ENCODE measurements around the gene RBBP5.

The RBBP5 gene

GRCh38 chr1:205129447-205130029 lies 7.8 kb upstream of the RBBP5 start:
- no peak for DNase-seq

GRCh38 chr1:205128050-205128449 lies 6.3 kb upstream of the RBBP5 start:
- no peak for DNase-seq

DNA sequence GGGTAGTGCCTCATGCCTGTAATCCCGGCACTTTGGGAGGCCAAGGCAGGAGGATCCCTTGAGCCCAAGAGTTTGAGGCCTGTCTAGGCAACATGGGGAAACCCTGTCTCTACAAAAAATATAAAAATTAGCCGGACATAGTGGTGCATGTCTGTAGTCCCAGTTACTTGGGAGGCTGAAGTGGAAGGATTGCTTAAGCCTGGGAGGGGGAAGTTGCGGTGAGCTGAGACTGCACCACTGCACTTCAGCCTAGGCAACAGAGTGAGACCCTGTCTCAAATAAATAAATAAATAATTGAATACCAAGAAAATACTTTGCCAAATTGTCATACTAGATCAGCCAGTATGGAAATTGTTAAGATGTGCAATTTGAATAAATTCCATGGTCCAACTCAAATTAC lies 5.9 kb upstream of the RBBP5 start:
- DNase-seq: no peak

- no peak for DNase-seq
These were observed 2.9 kb upstream of the RBBP5 start for GRCh38 chr1:205124726-205125125.

DNA sequence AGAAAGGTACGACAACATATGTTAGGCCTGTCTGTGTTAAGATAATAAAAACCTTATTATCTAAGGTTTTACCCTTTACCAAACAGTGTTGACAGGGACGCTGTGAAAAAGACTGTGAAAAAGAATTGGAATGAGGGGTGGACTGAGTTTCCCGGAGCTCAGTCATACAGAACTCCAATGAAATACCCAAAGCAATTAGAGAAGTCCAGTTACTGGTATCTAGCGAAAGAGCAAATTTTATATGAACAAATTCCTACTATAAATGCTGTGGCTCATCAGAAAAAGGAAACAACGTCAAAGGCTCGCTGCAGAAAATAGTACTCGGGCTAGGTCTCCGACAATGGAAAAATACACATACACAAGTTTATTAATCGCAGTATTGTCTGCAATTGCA lies 708 bp upstream of the RBBP5 start:
- DNase-seq: no peak

- no peak for DNase-seq
These were observed 3.0 kb downstream of the RBBP5 start for GRCh38 chr1:205118752-205119151.

- no peak for DNase-seq
These were observed 10.4 kb downstream of the RBBP5 start for GRCh38 chr1:205111354-205111753.

GRCh38 chr1:205109711-205110110 lies 12.1 kb downstream of the RBBP5 start:
- no peak for DNase-seq

GRCh38 chr1:205109269-205109668 lies 12.5 kb downstream of the RBBP5 start:
- DNase-seq: no peak

DNA sequence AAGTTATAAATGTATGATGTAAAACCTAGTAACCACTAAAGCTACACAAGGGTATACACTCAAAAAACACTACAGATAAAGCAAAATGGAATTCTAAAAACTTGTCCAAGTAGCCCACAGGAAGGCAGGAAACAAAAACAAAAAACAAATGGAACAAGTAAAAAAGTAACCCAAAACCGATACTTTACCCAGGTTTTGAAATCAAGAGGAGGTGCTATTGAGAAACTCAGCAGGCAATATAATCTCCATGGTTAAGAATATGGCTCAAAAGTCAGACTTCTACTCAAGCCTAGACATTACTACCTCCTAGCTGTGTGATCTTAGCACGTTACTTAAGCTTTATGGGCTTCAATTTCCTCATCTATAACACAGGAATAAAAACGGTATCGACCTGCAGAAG lies 13.3 kb downstream of the RBBP5 start:
- no peak for DNase-seq

- DNase-seq: no peak
These were observed 14.5 kb downstream of the RBBP5 start for GRCh38 chr1:205107327-205107726.

DNA sequence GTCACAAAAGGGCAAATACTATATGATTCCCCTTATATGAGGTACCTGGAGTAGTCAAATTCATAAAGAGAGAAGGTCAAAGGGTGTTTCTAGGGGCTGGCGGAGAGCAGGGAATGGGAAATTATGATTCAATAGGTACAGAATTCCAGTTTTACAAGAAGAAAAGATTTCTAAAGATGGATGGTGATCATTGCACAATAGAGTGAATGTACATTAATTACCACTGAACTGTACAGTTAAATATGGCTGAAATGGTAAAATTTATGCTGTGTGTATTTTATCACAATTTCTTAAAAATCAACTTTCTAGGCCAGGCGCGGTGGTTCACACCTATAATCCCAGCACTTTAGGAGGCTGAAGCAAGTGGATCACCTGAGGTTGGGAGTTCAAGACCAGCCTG lies 19.4 kb downstream of the RBBP5 start:
- no peak for DNase-seq

- no peak for DNase-seq
These were observed 23.5 kb downstream of the RBBP5 start for GRCh38 chr1:205098242-205098641.

- no peak for DNase-seq
These were observed 26.4 kb downstream of the RBBP5 start for GRCh38 chr1:205095422-205095821.

- DNase-seq: no peak
These were observed 30.6 kb downstream of the RBBP5 start for GRCh38 chr1:205091043-205091740.

DNA sequence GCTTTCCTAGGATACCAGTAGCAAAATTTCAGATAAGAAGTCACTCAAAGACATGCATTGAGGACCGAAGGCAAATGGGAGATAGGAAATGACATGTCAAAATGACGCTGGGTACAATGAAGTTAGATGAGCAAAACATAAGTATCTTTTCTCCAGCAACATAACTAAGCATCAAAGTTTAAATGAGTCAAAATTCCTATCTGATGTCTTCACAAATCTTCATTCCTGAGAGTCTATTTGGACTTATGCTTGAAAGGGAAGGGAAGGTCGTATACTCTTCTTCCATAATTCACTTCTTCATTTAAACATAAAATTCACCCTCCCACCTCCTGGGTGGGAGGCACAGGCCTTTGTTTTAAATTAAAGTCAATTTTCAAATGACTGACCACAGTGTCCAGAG lies 33.4 kb downstream of the RBBP5 start:
- DNase-seq: no peak

- DNase-seq: no peak
These were observed 37.4 kb downstream of the RBBP5 start, which contains the start of gene TMEM81 for GRCh38 chr1:205084360-205084759. Gene TMEM81, minus strand, starts transcription at chr1:205084460. Its CDS starts 140 bp downstream, at chr1:205084320.

DNA sequence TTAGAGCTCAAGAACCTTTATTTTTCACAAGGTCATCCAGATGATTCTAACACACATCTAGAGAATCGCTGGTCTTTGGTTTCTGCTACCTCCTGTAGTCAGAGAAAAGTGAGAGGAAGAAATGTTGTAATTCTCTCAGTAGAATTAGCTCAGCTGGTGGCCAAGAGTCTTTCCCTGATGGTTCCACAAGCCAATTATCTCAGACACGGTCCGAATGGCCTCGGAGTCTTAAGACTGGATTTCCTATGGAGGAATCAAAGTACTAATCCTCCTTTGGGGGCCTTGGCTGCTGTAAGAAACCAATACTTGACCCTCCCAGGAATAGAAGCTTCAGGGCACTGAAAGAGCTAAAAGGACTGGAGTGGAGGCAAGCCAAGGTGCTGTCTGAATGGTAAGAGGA lies 39.3 kb downstream of the RBBP5 start:
- DNase-seq: no peak

DNA sequence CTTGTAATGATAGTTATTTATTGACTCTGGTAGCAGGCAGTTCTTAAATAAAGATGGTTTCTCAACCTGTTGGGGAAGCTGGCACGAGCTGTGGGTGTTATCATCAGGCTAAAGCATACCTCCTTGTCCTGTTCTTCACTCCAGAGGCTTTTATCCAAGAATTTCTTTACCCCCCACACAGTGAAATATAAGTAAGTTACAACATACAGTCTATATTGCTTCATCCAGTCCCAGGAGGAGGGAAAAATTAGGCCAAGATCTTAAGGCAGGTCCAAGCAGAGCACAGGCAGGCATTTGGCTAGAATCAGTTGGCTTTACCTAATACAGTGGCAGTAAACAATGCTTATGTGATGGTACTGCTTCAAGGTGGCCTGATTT lies 43.9 kb downstream of the RBBP5 start:
- no peak for DNase-seq

DNA sequence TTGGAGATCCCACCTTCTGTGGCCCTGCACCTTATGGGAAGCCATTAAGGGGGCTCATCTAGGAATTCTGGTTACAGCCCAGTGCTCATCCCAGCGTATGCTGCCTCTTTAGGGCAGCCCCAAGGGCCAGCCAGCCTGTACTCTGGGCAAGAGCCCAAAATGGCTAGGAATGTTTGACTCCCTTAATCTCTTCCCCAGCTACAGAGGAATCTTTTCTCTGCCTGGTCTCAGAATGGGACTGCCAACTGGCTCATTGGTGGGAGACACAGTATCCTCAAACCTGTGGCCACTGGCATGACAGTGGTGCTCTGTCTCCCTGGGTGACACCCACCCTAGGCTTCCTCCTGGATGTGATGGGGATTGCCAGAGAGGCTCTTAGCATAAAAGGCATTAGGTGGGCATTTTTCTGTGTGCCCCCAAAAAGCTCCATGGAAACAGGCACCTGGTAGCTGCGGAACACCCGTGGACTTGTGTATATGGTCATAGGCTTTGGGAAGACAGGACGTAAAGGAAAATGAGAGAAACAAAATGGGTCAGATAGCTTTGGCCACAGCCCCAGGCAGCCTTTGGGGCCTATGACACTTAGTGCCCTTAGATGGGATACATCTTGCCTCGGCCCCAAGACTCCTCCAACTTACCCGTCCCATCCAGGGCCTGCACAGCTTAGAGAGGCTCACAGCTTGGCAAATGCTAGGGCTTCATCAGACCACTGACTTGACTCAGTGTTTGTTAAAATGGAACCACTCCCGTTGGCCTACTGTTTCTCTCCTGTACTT lies 44.4 kb downstream of the RBBP5 start:
- DNase-seq: no peak

- no peak for DNase-seq
These were observed 45.5 kb downstream of the RBBP5 start for GRCh38 chr1:205076245-205076761.

GRCh38 chr1:205075642-205076155 lies 46.1 kb downstream of the RBBP5 start:
- DNase-seq: no peak

GRCh38 chr1:205074513-205074912 lies 47.3 kb downstream of the RBBP5 start:
- no peak for DNase-seq

- DNase-seq: no peak
These were observed 47.7 kb downstream of the RBBP5 start for GRCh38 chr1:205074084-205074483.
